ENCODE measurements around the gene CLDN19. TPM values are rescaled to one million over a fixed set of nuclear protein-coding genes. Genes with fewer than 3 reads are reported as not detected.

The CLDN19 gene
- total RNA-seq, 4 donors from 2014 or later, result not detected

- Histone ChIP-seq H3K4me1 (peaks cover 0 to 33% (median 3%) of the 10 kb centered on the region in 4 donors), H3K4me3 (peak within 1 kb of the TSS; percentile 72 to 99 (median 93)), H3K36me3 (peaks cover 0 to 3% (median 0%) of the 10 kb centered on the region in 3 donors), H3K9me3 (no peaks in the 10 kb centered on the region), H3K27ac (peak within 1 kb of the TSS; percentile 81 to 92 (median 90)), H3K27me3 (no peaks in the 10 kb centered on the region)
- peak; percentile 100 for DNase-seq
- TF ChIP-seq POLR2A (IDR thresholded peaks at IDR 0.05) (peak; percentile 95 to 98), CTCF (IDR thresholded peaks at IDR 0.05) (no peak)
Observed at GRCh38 chr1:42766741-42767509, 26.9 kb upstream of the CLDN19 start, which contains the start of the genes C1orf50 and P3H1. TSS of gene C1orf50 (plus strand) at chr1:42767249. CDS start at chr1:42767312, 63 bp downstream. TSS of gene P3H1 (minus strand) at chr1:42767028. CDS start at chr1:42766971, 57 bp downstream.

GRCh38 chr1:42765832-42766740 lies 26.1 kb upstream of the CLDN19 start:
- peak in 2 of 3 donors; percentile 18 to 51 for DNase-seq
- TF ChIP-seq CTCF (IDR thresholded peaks at IDR 0.05) (peak in 5 of 6 experiments; percentile 4 to 31 (median 23)), POLR2A (IDR thresholded peaks at IDR 0.05) (no peak)
- H3K27me3 ChIP-seq, result no peaks in the 10 kb centered on the region

GRCh38 chr1:42765269-42765668 lies 25.2 kb upstream of the CLDN19 start:
- TF ChIP-seq CTCF (IDR thresholded peaks at IDR 0.05) (no peak), POLR2A (IDR thresholded peaks at IDR 0.05) (no peak)
- H3K27ac ChIP-seq, result peak overlapping the region in 2 of 4 donors; percentile 84 to 92
- H3K4me3 ChIP-seq, result peak overlapping the region in 3 of 4 donors; percentile 72 to 99 (median 91)
- H3K36me3 ChIP-seq, result peaks cover 0 to 11% (median 0%) of the 10 kb centered on the region in 3 donors
- H3K27me3 ChIP-seq, result no peaks in the 10 kb centered on the region
- H3K9me3 ChIP-seq, result no peaks in the 10 kb centered on the region
- DNase-seq, result no peak
- H3K4me1 ChIP-seq, result peaks cover 0 to 33% (median 3%) of the 10 kb centered on the region in 4 donors

More at GRCh38 chr1:42765832-42766740, 26.1 kb upstream of the CLDN19 start:
- Histone ChIP-seq H3K36me3 (peaks cover 0 to 6% (median 0%) of the 10 kb centered on the region in 3 donors), H3K4me3 (peak overlapping the region; percentile 72 to 99 (median 93)), H3K4me1 (peaks cover 0 to 33% (median 3%) of the 10 kb centered on the region in 4 donors), H3K27ac (peak overlapping the region; percentile 81 to 92 (median 88)), H3K9me3 (no peaks in the 10 kb centered on the region)

GRCh38 chr1:42762269-42762668 lies 22.2 kb upstream of the CLDN19 start:
- TF ChIP-seq POLR2A (IDR thresholded peaks at IDR 0.05) (no peak), CTCF (IDR thresholded peaks at IDR 0.05) (no peak)
- no peak for DNase-seq

GRCh38 chr1:42761567-42761966 lies 21.5 kb upstream of the CLDN19 start:
- H3K4me3 ChIP-seq, result no peak overlapping the region
- TF ChIP-seq CTCF (IDR thresholded peaks at IDR 0.05) (no peak), POLR2A (IDR thresholded peaks at IDR 0.05) (no peak)
- peaks cover 0 to 38% (median 0%) of the 10 kb centered on the region in 3 donors for H3K36me3 ChIP-seq
- no peaks in the 10 kb centered on the region for H3K9me3 ChIP-seq
- no peak overlapping the region for H3K27ac ChIP-seq
- no peak for DNase-seq
- H3K27me3 ChIP-seq, result no peaks in the 10 kb centered on the region
- H3K4me1 ChIP-seq, result peaks cover 0 to 16% (median 3%) of the 10 kb centered on the region in 4 donors

More at GRCh38 chr1:42762269-42762668, 22.2 kb upstream of the CLDN19 start:
- H3K27ac ChIP-seq, result no peak overlapping the region
- peaks cover 0 to 38% (median 0%) of the 10 kb centered on the region in 3 donors for H3K36me3 ChIP-seq
- H3K9me3 ChIP-seq, result no peaks in the 10 kb centered on the region
- H3K4me1 ChIP-seq, result peaks cover 0 to 16% (median 3%) of the 10 kb centered on the region in 4 donors
- no peaks in the 10 kb centered on the region for H3K27me3 ChIP-seq
- H3K4me3 ChIP-seq, result no peak overlapping the region
